WTC11 (cell line): ENCODE data around the gene CHADL. TPM values are rescaled to one million over a fixed set of nuclear protein-coding genes. Genes with fewer than 3 reads are reported as not detected.
A peak's percentile ranks its signal among the peaks of the same experiment; 100 is the strongest.

Experiments used
- ATAC-seq: fragments of 200-7000 bp; cut with Tn5 transposase; 2 replicates; pipeline ENCODE4 v1.10.0; 2021; ENCODE audit warnings: mild to moderate bottlenecking, moderate library complexity
- CTCF ChIA-PET: fragments of 300-600 bp; sonication (Branson Sonifier 250); formaldehyde crosslinking; loops from one replicate; lab custom pipeline; 2021; ENCODE audit warnings: antibody characterized with exemption; lab: Charles Lee
- POLR2A ChIA-PET: fragments of 350-600 bp; sonication (Branson Sonifier 250); formaldehyde crosslinking; loops from one replicate; lab custom pipeline; 2021; ENCODE audit warnings: antibody characterized with exemption; lab: Charles Lee
- DNase-seq: peaks from one replicate; pipeline ENCODE4 v3.0.0; 2021; ENCODE audit warnings: low spot score
- H3K27ac Mint-ChIP-seq: 2 replicates; pipeline ENCODE4 v1.8.0; 2021; ENCODE audit warnings: mixed read lengths
- H3K27me3 Mint-ChIP-seq: 2 replicates; pipeline ENCODE4 v1.8.0; 2021; ENCODE audit warnings: low read depth, mild to moderate bottlenecking, moderate library complexity, mixed read lengths
- H3K36me3 Mint-ChIP-seq: 2 replicates; pipeline ENCODE4 v1.8.0; 2021; ENCODE audit warnings: mixed read lengths
- H3K4me1 Mint-ChIP-seq: 2 replicates; pipeline ENCODE4 v1.8.0; 2022; ENCODE audit warnings: mixed read lengths
- H3K4me3 Mint-ChIP-seq: 2 replicates; pipeline ENCODE4 v1.8.0; 2021; ENCODE audit warnings: mild to moderate bottlenecking, moderate library complexity, mixed read lengths
- H3K9me3 Mint-ChIP-seq: 2 replicates; pipeline ENCODE4 v1.8.0; 2021; ENCODE audit warnings: mixed read lengths
- ATF1 ChIP-seq: sonication (generic); formaldehyde crosslinking; IDR thresholded peaks from 2 replicates; pipeline ENCODE4 v1.8.1; 2023; ENCODE audit warnings: mild to moderate bottlenecking, moderate library complexity, missing genetic modification reagents
- ATF3 ChIP-seq: sonication (generic); formaldehyde crosslinking; conservative IDR thresholded peaks from 2 replicates; pipeline ENCODE4 v1.8.1; 2022; ENCODE audit warnings: mild to moderate bottlenecking, missing genetic modification reagents
- CREM ChIP-seq: sonication (generic); formaldehyde crosslinking; IDR thresholded peaks from 2 replicates; pipeline ENCODE4 v1.8.1; 2022; ENCODE audit warnings: mild to moderate bottlenecking, missing genetic modification reagents, moderate library complexity
- GABPB1 ChIP-seq: sonication (generic); formaldehyde crosslinking; IDR thresholded peaks from 2 replicates; pipeline ENCODE4 v1.8.1; 2023; ENCODE audit warnings: mild to moderate bottlenecking, missing genetic modification reagents
- GRHL2 ChIP-seq: fragments of 250-450 bp; sonication (Bioruptor Pico); IDR thresholded peaks from 2 replicates; pipeline ENCODE4 v1.8.0; 2022; ENCODE audit warnings: mild to moderate bottlenecking, moderate library complexity; ENCODE audit not compliant: insufficient replicate concordance, severe bottlenecking
- JUN ChIP-seq: sonication (generic); formaldehyde crosslinking; IDR thresholded peaks from 2 replicates; pipeline ENCODE4 v1.8.0; 2023; ENCODE audit warnings: mild to moderate bottlenecking, missing genetic modification reagents
- MYBL2 ChIP-seq: sonication (generic); formaldehyde crosslinking; IDR thresholded peaks from 2 replicates; pipeline ENCODE4 v1.8.1; 2023; ENCODE audit warnings: mild to moderate bottlenecking, moderate library complexity, missing genetic modification reagents
- NFE2L1 ChIP-seq: sonication (generic); formaldehyde crosslinking; IDR thresholded peaks from 2 replicates; pipeline ENCODE4 v1.8.1; 2023; ENCODE audit warnings: missing genetic modification reagents
- NFYB ChIP-seq: sonication (generic); formaldehyde crosslinking; conservative IDR thresholded peaks from 2 replicates; pipeline ENCODE4 v1.8.0; 2022; ENCODE audit warnings: low read depth, missing genetic modification reagents
- OVOL2 ChIP-seq: fragments of 250-450 bp; sonication (Bioruptor Pico); IDR thresholded peaks from 2 replicates; pipeline ENCODE4 v1.9.0; 2021; ENCODE audit warnings: mild to moderate bottlenecking, borderline replicate concordance
- RELA ChIP-seq: sonication (generic); formaldehyde crosslinking; IDR thresholded peaks from 2 replicates; pipeline ENCODE4 v1.8.1; 2022; ENCODE audit warnings: missing genetic modification reagents, mild to moderate bottlenecking, borderline replicate concordance
- SMAD3 ChIP-seq: sonication (generic); formaldehyde crosslinking; IDR thresholded peaks from 2 replicates; pipeline ENCODE4 v1.8.0; 2022; ENCODE audit warnings: missing genetic modification reagents, mild to moderate bottlenecking, borderline replicate concordance
- SP1 ChIP-seq: sonication (generic); formaldehyde crosslinking; conservative IDR thresholded peaks from 2 replicates; pipeline ENCODE4 v1.8.1; 2022; ENCODE audit warnings: missing genetic modification reagents
- TEAD4 ChIP-seq: sonication (generic); formaldehyde crosslinking; IDR thresholded peaks from 2 replicates; pipeline ENCODE4 v1.8.0; 2022; ENCODE audit warnings: mild to moderate bottlenecking, missing genetic modification reagents
- ZNF219 ChIP-seq: sonication (generic); formaldehyde crosslinking; IDR thresholded peaks from 2 replicates; pipeline ENCODE4 v1.8.0; 2023; ENCODE audit warnings: missing genetic modification reagents, mild to moderate bottlenecking, borderline replicate concordance
- ZNF317 ChIP-seq: sonication (generic); formaldehyde crosslinking; IDR thresholded peaks from 2 replicates; pipeline ENCODE4 v1.8.1; 2023; ENCODE audit warnings: low read depth, mild to moderate bottlenecking, moderate library complexity, missing genetic modification reagents, borderline replicate concordance
- total RNA-seq: library from RNA; stranded (reverse); gene quantifications from 3 replicates; pipeline ENCODE4 v1.2.3, GENCODE V29; 2021
- TF ChIP-seq, protein P1 (sequence below): fragments of 250-450 bp; sonication (Bioruptor Pico); conservative IDR thresholded peaks from 2 replicates; pipeline ENCODE4 v1.9.0; 2021; ENCODE audit warnings: mild to moderate bottlenecking
- TF ChIP-seq, protein P2 (sequence below): sonication (generic); formaldehyde crosslinking; IDR thresholded peaks from 2 replicates; pipeline ENCODE4 v1.8.0; 2023; ENCODE audit warnings: missing genetic modification reagents, mild to moderate bottlenecking, borderline replicate concordance
- TF ChIP-seq, protein P3 (sequence below): sonication (generic); formaldehyde crosslinking; IDR thresholded peaks from 2 replicates; pipeline ENCODE4 v1.8.0; 2022; ENCODE audit warnings: mild to moderate bottlenecking, missing genetic modification reagents
- TF ChIP-seq, protein P4 (sequence below): sonication (generic); formaldehyde crosslinking; IDR thresholded peaks from 2 replicates; pipeline ENCODE4 v1.8.1; 2023; ENCODE audit warnings: mild to moderate bottlenecking, missing genetic modification reagents
- TF ChIP-seq, protein P5 (sequence below): fragments of 200-600 bp; IDR thresholded peaks from 2 replicates; pipeline ENCODE4 v1.8.0; 2022; ENCODE audit warnings: antibody characterized with exemption
- TF ChIP-seq, protein P6 (sequence below): fragments of 250-450 bp; sonication (Bioruptor Pico); IDR thresholded peaks from 2 replicates; pipeline ENCODE4 v2.1.2; 2022; ENCODE audit warnings: mild to moderate bottlenecking, moderate library complexity
- TF ChIP-seq, protein P7 (sequence below): sonication (generic); formaldehyde crosslinking; IDR thresholded peaks from 2 replicates; pipeline ENCODE4 v1.8.0; 2022; ENCODE audit warnings: mild to moderate bottlenecking, missing genetic modification reagents

The CHADL gene
- total RNA-seq, 1 experiment from 2014 or later = 1.2 TPM

- ChIA-PET CTCF (interaction anchor here (0.6 to 3.9 kb wide), 55 partner anchors 8 to 430 kb away, joined by 3 to 87 read pairs (median 5); partner anchors contain the start of genes RANGAP1, RBX1, ST13 and TEF), POLR2A (interaction anchor here (0.5 to 2.1 kb wide), 7 partner anchors 9 to 384 kb away, joined by 3 to 7 read pairs (median 6); partner anchors contain the start of genes RBX1, TEF and XRCC6)
- peak overlapping the region; percentile 63 for H3K4me3 Mint-ChIP-seq
- no peaks in the 10 kb centered on the region for H3K36me3 Mint-ChIP-seq
- ATAC-seq (peak; percentile 85; the same call in 1 of the 2 replicates), DNase-seq (no peak)
- H3K4me1 Mint-ChIP-seq = peaks cover 16% of the 10 kb centered on the region
- no peaks in the 10 kb centered on the region; the same call in none of the 2 replicates for H3K27me3 Mint-ChIP-seq
- no peak overlapping the region; the same call in 1 of the 2 replicates for H3K27ac Mint-ChIP-seq
- peaks cover 3% of the 10 kb centered on the region; the same call in 1 of the 2 replicates for H3K9me3 Mint-ChIP-seq
- no peak for TF ChIP-seq NFE2L1 (CRISPR knock-in tag)
- no peak for TF ChIP-seq JUN (CRISPR knock-in tag)
- TF ChIP-seq ZNF317 = no peak
- TF ChIP-seq SMAD3 (CRISPR knock-in tag) = no peak
- TF ChIP-seq, protein P1, sequence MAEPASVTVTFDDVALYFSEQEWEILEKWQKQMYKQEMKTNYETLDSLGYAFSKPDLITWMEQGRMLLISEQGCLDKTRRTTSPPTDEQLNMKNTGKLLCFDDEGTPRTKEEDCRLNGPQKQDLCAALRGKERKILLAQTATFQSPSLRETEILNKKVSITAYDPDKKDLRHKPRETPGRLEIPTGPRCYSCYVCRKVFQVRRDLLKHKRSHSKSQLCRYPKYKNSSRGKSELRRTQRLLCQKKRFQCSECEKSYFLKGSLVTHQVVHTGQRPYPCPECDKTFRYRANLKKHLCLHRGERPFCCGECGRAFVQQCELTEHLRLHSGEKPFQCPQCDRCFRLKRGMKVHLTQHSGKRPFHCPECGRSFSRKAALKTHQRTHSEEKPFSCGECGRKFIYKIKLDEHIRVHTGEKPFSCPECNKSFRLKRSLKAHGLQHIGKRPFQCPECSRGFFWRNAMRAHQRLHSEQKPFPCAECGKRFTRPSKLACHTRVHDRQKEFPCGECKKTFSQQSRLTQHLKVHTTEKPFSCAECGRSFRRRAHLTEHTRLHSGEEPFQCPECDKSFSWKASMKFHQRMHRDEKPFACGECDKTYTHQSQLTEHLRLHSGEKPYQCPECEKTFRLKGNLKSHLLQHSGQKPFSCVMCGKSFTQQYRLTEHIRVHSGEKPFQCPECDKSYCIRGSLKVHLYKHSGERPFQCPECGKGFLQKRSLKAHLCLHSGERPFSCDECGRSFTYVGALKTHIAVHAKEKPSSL = no peak
- TF ChIP-seq, protein P2, sequence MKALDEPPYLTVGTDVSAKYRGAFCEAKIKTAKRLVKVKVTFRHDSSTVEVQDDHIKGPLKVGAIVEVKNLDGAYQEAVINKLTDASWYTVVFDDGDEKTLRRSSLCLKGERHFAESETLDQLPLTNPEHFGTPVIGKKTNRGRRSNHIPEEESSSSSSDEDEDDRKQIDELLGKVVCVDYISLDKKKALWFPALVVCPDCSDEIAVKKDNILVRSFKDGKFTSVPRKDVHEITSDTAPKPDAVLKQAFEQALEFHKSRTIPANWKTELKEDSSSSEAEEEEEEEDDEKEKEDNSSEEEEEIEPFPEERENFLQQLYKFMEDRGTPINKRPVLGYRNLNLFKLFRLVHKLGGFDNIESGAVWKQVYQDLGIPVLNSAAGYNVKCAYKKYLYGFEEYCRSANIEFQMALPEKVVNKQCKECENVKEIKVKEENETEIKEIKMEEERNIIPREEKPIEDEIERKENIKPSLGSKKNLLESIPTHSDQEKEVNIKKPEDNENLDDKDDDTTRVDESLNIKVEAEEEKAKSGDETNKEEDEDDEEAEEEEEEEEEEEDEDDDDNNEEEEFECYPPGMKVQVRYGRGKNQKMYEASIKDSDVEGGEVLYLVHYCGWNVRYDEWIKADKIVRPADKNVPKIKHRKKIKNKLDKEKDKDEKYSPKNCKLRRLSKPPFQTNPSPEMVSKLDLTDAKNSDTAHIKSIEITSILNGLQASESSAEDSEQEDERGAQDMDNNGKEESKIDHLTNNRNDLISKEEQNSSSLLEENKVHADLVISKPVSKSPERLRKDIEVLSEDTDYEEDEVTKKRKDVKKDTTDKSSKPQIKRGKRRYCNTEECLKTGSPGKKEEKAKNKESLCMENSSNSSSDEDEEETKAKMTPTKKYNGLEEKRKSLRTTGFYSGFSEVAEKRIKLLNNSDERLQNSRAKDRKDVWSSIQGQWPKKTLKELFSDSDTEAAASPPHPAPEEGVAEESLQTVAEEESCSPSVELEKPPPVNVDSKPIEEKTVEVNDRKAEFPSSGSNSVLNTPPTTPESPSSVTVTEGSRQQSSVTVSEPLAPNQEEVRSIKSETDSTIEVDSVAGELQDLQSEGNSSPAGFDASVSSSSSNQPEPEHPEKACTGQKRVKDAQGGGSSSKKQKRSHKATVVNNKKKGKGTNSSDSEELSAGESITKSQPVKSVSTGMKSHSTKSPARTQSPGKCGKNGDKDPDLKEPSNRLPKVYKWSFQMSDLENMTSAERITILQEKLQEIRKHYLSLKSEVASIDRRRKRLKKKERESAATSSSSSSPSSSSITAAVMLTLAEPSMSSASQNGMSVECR = no peak
- no peak for TF ChIP-seq NFYB (CRISPR knock-in tag)
- TF ChIP-seq ATF3 (CRISPR knock-in tag) = 0 out of 2 replicates have a peak, but pooled peaks have one; percentile 6
- TF ChIP-seq RELA = no peak
- TF ChIP-seq, protein P3, sequence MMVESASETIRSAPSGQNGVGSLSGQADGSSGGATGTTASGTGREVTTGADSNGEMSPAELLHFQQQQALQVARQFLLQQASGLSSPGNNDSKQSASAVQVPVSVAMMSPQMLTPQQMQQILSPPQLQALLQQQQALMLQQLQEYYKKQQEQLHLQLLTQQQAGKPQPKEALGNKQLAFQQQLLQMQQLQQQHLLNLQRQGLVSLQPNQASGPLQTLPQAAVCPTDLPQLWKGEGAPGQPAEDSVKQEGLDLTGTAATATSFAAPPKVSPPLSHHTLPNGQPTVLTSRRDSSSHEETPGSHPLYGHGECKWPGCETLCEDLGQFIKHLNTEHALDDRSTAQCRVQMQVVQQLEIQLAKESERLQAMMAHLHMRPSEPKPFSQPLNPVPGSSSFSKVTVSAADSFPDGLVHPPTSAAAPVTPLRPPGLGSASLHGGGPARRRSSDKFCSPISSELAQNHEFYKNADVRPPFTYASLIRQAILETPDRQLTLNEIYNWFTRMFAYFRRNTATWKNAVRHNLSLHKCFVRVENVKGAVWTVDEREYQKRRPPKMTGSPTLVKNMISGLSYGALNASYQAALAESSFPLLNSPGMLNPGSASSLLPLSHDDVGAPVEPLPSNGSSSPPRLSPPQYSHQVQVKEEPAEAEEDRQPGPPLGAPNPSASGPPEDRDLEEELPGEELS (CRISPR knock-in tag) = no peak
- no peak for TF ChIP-seq ATF1 (CRISPR knock-in tag)
- no peak for TF ChIP-seq GABPB1 (CRISPR knock-in tag)
- TF ChIP-seq MYBL2 = no peak
- TF ChIP-seq, protein P4, sequence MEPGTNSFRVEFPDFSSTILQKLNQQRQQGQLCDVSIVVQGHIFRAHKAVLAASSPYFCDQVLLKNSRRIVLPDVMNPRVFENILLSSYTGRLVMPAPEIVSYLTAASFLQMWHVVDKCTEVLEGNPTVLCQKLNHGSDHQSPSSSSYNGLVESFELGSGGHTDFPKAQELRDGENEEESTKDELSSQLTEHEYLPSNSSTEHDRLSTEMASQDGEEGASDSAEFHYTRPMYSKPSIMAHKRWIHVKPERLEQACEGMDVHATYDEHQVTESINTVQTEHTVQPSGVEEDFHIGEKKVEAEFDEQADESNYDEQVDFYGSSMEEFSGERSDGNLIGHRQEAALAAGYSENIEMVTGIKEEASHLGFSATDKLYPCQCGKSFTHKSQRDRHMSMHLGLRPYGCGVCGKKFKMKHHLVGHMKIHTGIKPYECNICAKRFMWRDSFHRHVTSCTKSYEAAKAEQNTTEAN = no peak
- TF ChIP-seq, protein P5, sequence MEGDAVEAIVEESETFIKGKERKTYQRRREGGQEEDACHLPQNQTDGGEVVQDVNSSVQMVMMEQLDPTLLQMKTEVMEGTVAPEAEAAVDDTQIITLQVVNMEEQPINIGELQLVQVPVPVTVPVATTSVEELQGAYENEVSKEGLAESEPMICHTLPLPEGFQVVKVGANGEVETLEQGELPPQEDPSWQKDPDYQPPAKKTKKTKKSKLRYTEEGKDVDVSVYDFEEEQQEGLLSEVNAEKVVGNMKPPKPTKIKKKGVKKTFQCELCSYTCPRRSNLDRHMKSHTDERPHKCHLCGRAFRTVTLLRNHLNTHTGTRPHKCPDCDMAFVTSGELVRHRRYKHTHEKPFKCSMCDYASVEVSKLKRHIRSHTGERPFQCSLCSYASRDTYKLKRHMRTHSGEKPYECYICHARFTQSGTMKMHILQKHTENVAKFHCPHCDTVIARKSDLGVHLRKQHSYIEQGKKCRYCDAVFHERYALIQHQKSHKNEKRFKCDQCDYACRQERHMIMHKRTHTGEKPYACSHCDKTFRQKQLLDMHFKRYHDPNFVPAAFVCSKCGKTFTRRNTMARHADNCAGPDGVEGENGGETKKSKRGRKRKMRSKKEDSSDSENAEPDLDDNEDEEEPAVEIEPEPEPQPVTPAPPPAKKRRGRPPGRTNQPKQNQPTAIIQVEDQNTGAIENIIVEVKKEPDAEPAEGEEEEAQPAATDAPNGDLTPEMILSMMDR = no peak
- no peak for TF ChIP-seq CREM (CRISPR knock-in tag)
- TF ChIP-seq, protein P6, sequence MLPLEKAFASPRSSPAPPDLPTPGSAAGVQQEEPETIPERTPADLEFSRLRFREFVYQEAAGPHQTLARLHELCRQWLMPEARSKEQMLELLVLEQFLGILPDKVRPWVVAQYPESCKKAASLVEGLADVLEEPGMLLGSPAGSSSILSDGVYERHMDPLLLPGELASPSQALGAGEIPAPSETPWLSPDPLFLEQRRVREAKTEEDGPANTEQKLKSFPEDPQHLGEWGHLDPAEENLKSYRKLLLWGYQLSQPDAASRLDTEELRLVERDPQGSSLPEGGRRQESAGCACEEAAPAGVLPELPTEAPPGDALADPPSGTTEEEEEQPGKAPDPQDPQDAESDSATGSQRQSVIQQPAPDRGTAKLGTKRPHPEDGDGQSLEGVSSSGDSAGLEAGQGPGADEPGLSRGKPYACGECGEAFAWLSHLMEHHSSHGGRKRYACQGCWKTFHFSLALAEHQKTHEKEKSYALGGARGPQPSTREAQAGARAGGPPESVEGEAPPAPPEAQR = no peak
- no peak for TF ChIP-seq OVOL2 (CRISPR knock-in tag)
- no peak for TF ChIP-seq ZNF219
- TF ChIP-seq, protein P7, sequence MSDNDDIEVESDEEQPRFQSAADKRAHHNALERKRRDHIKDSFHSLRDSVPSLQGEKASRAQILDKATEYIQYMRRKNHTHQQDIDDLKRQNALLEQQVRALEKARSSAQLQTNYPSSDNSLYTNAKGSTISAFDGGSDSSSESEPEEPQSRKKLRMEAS (CRISPR knock-in tag) = no peak
- TF ChIP-seq GRHL2 = no peak
- no peak for TF ChIP-seq TEAD4 (CRISPR knock-in tag)
- no peak for TF ChIP-seq SP1 (CRISPR knock-in tag)
These were observed 3.6 kb downstream of the CHADL start for GRCh38 chr22:41237036-41237706.
